Measurements from ENCODE around the gene B3GALNT2.

DNA sequence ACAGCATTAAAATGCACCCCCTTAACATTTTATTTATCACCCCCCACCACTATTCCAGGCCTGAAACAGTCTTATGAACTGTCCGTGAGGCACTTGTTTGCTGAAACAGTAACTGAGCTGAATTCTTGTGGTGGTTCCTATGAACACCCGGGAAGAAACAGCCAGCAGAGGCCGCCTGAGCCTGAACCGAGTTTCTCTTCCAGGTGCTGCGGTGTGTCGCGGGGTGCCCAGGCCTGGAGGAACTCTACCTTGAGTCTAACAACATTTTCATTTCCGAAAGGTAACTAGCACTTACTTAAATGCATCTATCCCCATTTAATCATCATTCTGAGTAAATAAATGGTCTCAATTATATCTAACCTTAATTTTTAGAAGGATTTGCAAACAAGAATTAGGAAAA is 70.3 kb downstream of the B3GALNT2 start:
- TF ChIP-seq GTF2F1 (IDR thresholded peaks at IDR 0.05; ENCODE audit: borderline replicate concordance, low read depth, low read length) (no peak), SIN3A (conservative IDR thresholded peaks at IDR 0.05 in 1 of 2, IDR thresholded peaks at IDR 0.05 in 1 of 2; ENCODE audit: low read depth in 1 of 2, low read length in 2 of 2) (no peak), CBX5 (IDR thresholded peaks at IDR 0.05; ENCODE audit: low read depth, low read length) (no peak), JUN (IDR thresholded peaks at IDR 0.05; ENCODE audit: low read depth, low read length) (no peak), POLR2A (IDR thresholded peaks at IDR 0.05; ENCODE audit: control extremely low read depth in 1 of 2, low read depth in 2 of 2, low read length in 2 of 2) (no peak), CEBPB (IDR thresholded peaks at IDR 0.05; ENCODE audit: low read depth, low read length) (no peak), YY1 (IDR thresholded peaks at IDR 0.05; ENCODE audit: low read depth, low read length) (no peak), RXRA (IDR thresholded peaks at IDR 0.05; ENCODE audit: insufficient read depth, low read depth, low read length) (no peak), BRCA1 (IDR thresholded peaks at IDR 0.05; ENCODE audit: low read depth, low read length) (no peak), TEAD4 (IDR thresholded peaks at IDR 0.05; ENCODE audit: low read depth, low read length) (no peak), TCF12 (IDR thresholded peaks at IDR 0.05; ENCODE audit: low read depth, low read length) (no peak)
- TF ChIP-seq, protein P1, sequence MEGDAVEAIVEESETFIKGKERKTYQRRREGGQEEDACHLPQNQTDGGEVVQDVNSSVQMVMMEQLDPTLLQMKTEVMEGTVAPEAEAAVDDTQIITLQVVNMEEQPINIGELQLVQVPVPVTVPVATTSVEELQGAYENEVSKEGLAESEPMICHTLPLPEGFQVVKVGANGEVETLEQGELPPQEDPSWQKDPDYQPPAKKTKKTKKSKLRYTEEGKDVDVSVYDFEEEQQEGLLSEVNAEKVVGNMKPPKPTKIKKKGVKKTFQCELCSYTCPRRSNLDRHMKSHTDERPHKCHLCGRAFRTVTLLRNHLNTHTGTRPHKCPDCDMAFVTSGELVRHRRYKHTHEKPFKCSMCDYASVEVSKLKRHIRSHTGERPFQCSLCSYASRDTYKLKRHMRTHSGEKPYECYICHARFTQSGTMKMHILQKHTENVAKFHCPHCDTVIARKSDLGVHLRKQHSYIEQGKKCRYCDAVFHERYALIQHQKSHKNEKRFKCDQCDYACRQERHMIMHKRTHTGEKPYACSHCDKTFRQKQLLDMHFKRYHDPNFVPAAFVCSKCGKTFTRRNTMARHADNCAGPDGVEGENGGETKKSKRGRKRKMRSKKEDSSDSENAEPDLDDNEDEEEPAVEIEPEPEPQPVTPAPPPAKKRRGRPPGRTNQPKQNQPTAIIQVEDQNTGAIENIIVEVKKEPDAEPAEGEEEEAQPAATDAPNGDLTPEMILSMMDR (IDR thresholded peaks at IDR 0.05; ENCODE audit: control extremely low read depth in 1 of 3, insufficient read depth in 1 of 3, low read depth in 1 of 3, low read length in 3 of 3) = peak; percentile 18 to 31 (median 21); a peak in 3 of 4 replicates
- TF ChIP-seq, protein P2, sequence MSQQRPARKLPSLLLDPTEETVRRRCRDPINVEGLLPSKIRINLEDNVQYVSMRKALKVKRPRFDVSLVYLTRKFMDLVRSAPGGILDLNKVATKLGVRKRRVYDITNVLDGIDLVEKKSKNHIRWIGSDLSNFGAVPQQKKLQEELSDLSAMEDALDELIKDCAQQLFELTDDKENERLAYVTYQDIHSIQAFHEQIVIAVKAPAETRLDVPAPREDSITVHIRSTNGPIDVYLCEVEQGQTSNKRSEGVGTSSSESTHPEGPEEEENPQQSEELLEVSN (IDR thresholded peaks at IDR 0.05) = no peak

All from H1 (cell line).